ENCODE data around the gene CCDC85C. TPM values are rescaled to one million over a fixed set of nuclear protein-coding genes. Genes with fewer than 3 reads are reported as not detected.

The CCDC85C gene
- total RNA-seq, 2 experiments from 2014 or later: 6.4 to 15.0 TPM

GRCh38 chr14:99648027-99648784 lies 44.2 kb upstream of the CCDC85C start:
- H4K20me1 ChIP-seq (ENCODE audit: insufficient read depth, low read length): no peaks in the 10 kb centered on the region
- BruUV-seq (replicated peaks): no TSS peak
- no peak overlapping the region for H3K27ac ChIP-seq (ENCODE audit: low read depth, low read length, poor library complexity, severe bottlenecking)
- no peak overlapping the region for H2AFZ ChIP-seq (ENCODE audit: low read length)
- intact Hi-C loops (cut with micrococcal nuclease; ENCODE audit: unreplicated experiment): no loop called here
- no peaks in the 10 kb centered on the region for H3K36me3 ChIP-seq (ENCODE audit: insufficient read depth, low read length)
- H3K4me1 ChIP-seq (ENCODE audit: insufficient read depth, low read length, poor library complexity, severe bottlenecking): no peaks in the 10 kb centered on the region
- CTCF ChIA-PET (ENCODE audit: unreplicated experiment): interaction anchor here (0.7 kb wide), 1 partner anchor 36 kb away, joined by 4 read pairs; the partner anchor contains the start of gene CYP46A1
- DNase-seq (ENCODE audit: low spot score): no peak
- POLR2A ChIA-PET: no interaction called here
- H3K4me2 ChIP-seq (ENCODE audit: low read length): no peak overlapping the region
- H3K79me2 ChIP-seq (ENCODE audit: insufficient read depth, low read depth, low read length): no peaks in the 10 kb centered on the region
- H3K9me2 ChIP-seq (ENCODE audit: insufficient read depth, low read length): no peaks in the 10 kb centered on the region
- no peaks in the 10 kb centered on the region for H3K9me3 ChIP-seq (ENCODE audit: low read length)
- TF ChIP-seq CTCF (conservative IDR thresholded peaks at IDR 0.05; ENCODE audit: low read length) (no peak), EZH2phosphoT487 (IDR thresholded peaks at IDR 0.05; ENCODE audit: borderline replicate concordance, low read depth, low read length) (no peak)
- H3K4me3 ChIP-seq (ENCODE audit: low read depth, low read length, poor library complexity, severe bottlenecking): no peak overlapping the region

- Histone ChIP-seq H3K9me2 (ENCODE audit: insufficient read depth, low read length) (no peaks in the 10 kb centered on the region), H3K4me1 (ENCODE audit: insufficient read depth, low read length, poor library complexity, severe bottlenecking) (no peaks in the 10 kb centered on the region), H4K20me1 (ENCODE audit: insufficient read depth, low read length) (no peaks in the 10 kb centered on the region), H3K9me3 (ENCODE audit: low read length) (no peaks in the 10 kb centered on the region), H2AFZ (ENCODE audit: low read length) (no peak overlapping the region), H3K79me2 (ENCODE audit: insufficient read depth, low read depth, low read length) (no peaks in the 10 kb centered on the region), H3K27ac (ENCODE audit: low read depth, low read length, poor library complexity, severe bottlenecking) (no peak overlapping the region), H3K4me2 (ENCODE audit: low read length) (no peak overlapping the region), H3K36me3 (ENCODE audit: insufficient read depth, low read length) (no peaks in the 10 kb centered on the region), H3K4me3 (ENCODE audit: low read depth, low read length, poor library complexity, severe bottlenecking) (no peak overlapping the region)
- no peak for TF ChIP-seq CTCF (conservative IDR thresholded peaks at IDR 0.05; ENCODE audit: low read length)
- TF ChIP-seq EZH2phosphoT487 (IDR thresholded peaks at IDR 0.05; ENCODE audit: borderline replicate concordance, low read depth, low read length): no peak
- ChIA-PET CTCF (ENCODE audit: unreplicated experiment) (no interaction called here), POLR2A (interaction anchor here (1.2 kb wide), 1 partner anchor 10 kb away, joined by 3 read pairs; no protein-coding TSS in a partner anchor)
- intact Hi-C loops (cut with micrococcal nuclease; ENCODE audit: unreplicated experiment): no loop called here
- DNase-seq (ENCODE audit: low spot score): no peak
- no TSS peak for BruUV-seq (replicated peaks)
Observed at GRCh38 chr14:99647411-99647810, 43.4 kb upstream of the CCDC85C start.

Measured in OCI-LY7 (cell line).